ENCODE data around the gene GABPB1.

DNA sequence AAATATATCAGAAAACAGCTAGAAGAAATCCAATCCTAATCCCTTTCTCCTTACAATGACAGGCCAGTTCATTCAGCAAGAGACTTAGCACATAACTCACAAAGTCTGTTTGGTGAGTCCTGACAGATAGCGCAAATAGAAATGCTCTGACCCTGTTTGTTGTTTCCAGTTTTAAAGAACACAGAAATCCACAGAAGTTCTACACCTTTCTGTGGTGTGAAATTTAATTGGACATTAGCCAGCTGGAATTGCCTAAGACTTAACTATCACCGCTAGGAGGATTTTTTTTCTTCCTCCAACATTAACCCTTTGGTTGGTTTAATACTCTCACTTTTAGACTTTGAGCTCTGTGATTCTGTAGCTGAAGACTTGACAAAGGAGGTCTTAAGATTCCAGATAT, 120.2 kb downstream of the GABPB1 start:
- TF ChIP-seq POLR2A (IDR thresholded peaks at IDR 0.05) (no peak), EP300 (IDR thresholded peaks at IDR 0.05) (no peak), POLR2AphosphoS5 (IDR thresholded peaks at IDR 0.05) (no peak)
- TF ChIP-seq, protein P1, sequence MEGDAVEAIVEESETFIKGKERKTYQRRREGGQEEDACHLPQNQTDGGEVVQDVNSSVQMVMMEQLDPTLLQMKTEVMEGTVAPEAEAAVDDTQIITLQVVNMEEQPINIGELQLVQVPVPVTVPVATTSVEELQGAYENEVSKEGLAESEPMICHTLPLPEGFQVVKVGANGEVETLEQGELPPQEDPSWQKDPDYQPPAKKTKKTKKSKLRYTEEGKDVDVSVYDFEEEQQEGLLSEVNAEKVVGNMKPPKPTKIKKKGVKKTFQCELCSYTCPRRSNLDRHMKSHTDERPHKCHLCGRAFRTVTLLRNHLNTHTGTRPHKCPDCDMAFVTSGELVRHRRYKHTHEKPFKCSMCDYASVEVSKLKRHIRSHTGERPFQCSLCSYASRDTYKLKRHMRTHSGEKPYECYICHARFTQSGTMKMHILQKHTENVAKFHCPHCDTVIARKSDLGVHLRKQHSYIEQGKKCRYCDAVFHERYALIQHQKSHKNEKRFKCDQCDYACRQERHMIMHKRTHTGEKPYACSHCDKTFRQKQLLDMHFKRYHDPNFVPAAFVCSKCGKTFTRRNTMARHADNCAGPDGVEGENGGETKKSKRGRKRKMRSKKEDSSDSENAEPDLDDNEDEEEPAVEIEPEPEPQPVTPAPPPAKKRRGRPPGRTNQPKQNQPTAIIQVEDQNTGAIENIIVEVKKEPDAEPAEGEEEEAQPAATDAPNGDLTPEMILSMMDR (IDR thresholded peaks at IDR 0.05) = no peak
